Chondrocyte (in vitro differentiated cells): Measurements from ENCODE around the gene NSRP1. TPM values are rescaled to one million over a fixed set of nuclear protein-coding genes. Genes with fewer than 3 reads are reported as not detected.
"Not testable (repeated sequence)": the region's sequence is repeated elsewhere in the genome, so short reads cannot be mapped to it uniquely, and the experiment has no call there.

ENCODE experiments used
- DNase-seq: peaks from one replicate; pipeline ENCODE4 v3.0.0; 2021; ENCODE audit warnings: mixed read lengths, low spot score
- H3K27ac Mint-ChIP-seq: one replicate; pipeline ENCODE4 v1.8.0; 2021; ENCODE audit warnings: mild to moderate bottlenecking, moderate library complexity, mixed read lengths; ENCODE audit not compliant: unreplicated experiment
- H3K27me3 Mint-ChIP-seq: 2 replicates; pipeline ENCODE4 v1.8.0; 2021; ENCODE audit warnings: low read depth, mixed read lengths
- H3K36me3 Mint-ChIP-seq: 2 replicates; pipeline ENCODE4 v1.8.0; 2021; ENCODE audit warnings: low read depth, mixed read lengths
- H3K4me1 Mint-ChIP-seq: 2 replicates; pipeline ENCODE4 v1.8.0; 2021; ENCODE audit warnings: low read depth, mild to moderate bottlenecking, mixed read lengths
- H3K4me3 Mint-ChIP-seq: one replicate; pipeline ENCODE4 v1.8.0; 2021; ENCODE audit warnings: mild to moderate bottlenecking, moderate library complexity, mixed read lengths; ENCODE audit not compliant: unreplicated experiment
- H3K9me3 Mint-ChIP-seq: 2 replicates; pipeline ENCODE4 v1.8.0; 2021; ENCODE audit warnings: low read depth, mixed read lengths
- CTCF ChIP-seq: fragments of 200-600 bp; sonication (generic); IDR thresholded peaks from 2 replicates; pipeline ENCODE4 v1.5.0; 2021; ENCODE audit warnings: antibody characterized with exemption, mild to moderate bottlenecking, moderate library complexity
- total RNA-seq: library from RNA; stranded (reverse); gene quantifications from 3 replicates; pipeline ENCODE4 v1.2.1, GENCODE V29; 2021

NSRP1 gene
- total RNA-seq, 1 donor from 2014 or later = 19.2 TPM

DNA sequence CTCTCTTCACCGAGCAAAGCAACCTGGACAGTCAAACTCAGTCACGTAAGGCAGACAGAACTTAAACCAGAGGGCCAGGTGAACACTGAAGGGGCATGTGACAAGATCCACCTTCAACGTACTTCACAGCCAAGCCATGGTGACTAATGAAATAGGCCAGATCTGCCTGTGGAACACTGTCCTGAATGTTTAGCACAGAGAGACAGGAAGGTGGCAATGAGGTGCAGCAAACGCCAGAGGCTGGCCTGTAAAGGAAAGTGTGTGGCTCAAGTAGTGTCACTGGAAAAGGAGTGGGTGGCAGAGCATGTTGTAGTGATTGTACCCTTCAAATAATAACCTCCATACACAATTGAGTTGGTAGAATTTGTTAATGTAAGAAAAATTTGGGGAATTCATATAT lies 80.8 kb downstream of the NSRP1 start:
- H3K36me3 Mint-ChIP-seq = no peaks in the 10 kb centered on the region
- no peak for TF ChIP-seq CTCF
- DNase-seq = no peak
- H3K27me3 Mint-ChIP-seq = no peaks in the 10 kb centered on the region
- H3K27ac Mint-ChIP-seq = no peak overlapping the region
- H3K4me3 Mint-ChIP-seq = no peak overlapping the region
- H3K9me3 Mint-ChIP-seq = no peaks in the 10 kb centered on the region
- H3K4me1 Mint-ChIP-seq = peaks cover 3% of the 10 kb centered on the region

GRCh38 chr17:30199600-30199999 lies 83.0 kb downstream of the NSRP1 start:
- Mint-ChIP-seq H3K4me3 (no peak overlapping the region), H3K36me3 (no peaks in the 10 kb centered on the region), H3K9me3 (no peaks in the 10 kb centered on the region), H3K27me3 (no peaks in the 10 kb centered on the region), H3K27ac (no peak overlapping the region), H3K4me1 (peaks cover 3% of the 10 kb centered on the region)
- TF ChIP-seq CTCF = no peak
- no peak for DNase-seq

- H3K4me1 Mint-ChIP-seq = peaks cover 3% of the 10 kb centered on the region
- no peak for TF ChIP-seq CTCF
- no peak overlapping the region for H3K27ac Mint-ChIP-seq
- no peak overlapping the region for H3K4me3 Mint-ChIP-seq
- no peaks in the 10 kb centered on the region for H3K9me3 Mint-ChIP-seq
- DNase-seq = no peak
- no peaks in the 10 kb centered on the region for H3K36me3 Mint-ChIP-seq
- H3K27me3 Mint-ChIP-seq = no peaks in the 10 kb centered on the region
Measured at GRCh38 chr17:30200106-30200505, 83.5 kb downstream of the NSRP1 start.

DNA sequence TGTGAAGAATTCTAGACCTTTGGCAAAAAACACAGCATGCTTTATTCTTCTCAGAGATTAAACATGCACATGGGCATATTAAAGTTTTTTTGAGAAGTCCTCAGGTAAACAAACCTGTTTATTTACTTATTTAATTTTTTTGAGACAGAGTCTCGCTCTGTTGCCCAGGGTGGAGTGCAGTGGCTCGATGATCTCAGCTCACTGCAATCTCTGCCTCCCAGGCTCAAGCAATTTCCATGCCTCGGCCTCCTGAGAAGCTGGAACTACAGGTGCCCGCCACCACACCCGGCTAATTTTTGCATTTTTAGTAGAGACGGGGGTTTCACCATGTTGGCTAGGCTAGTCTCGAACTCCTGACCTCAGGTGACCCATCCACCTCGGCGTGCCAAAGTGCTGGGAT lies 84.0 kb downstream of the NSRP1 start:
- not testable (repeated sequence) for H3K9me3 Mint-ChIP-seq, H3K27me3 Mint-ChIP-seq, DNase-seq, H3K4me3 Mint-ChIP-seq, H3K36me3 Mint-ChIP-seq, H3K27ac Mint-ChIP-seq, H3K4me1 Mint-ChIP-seq

GRCh38 chr17:30203471-30203981 lies 86.9 kb downstream of the NSRP1 start:
- no peak for DNase-seq
- Mint-ChIP-seq H3K4me3 (no peak overlapping the region), H3K27ac (no peak overlapping the region), H3K36me3 (no peaks in the 10 kb centered on the region), H3K27me3 (no peaks in the 10 kb centered on the region), H3K9me3 (no peaks in the 10 kb centered on the region), H3K4me1 (no peaks in the 10 kb centered on the region)
- no peak for TF ChIP-seq CTCF

GRCh38 chr17:30207655-30208054 lies 91.0 kb downstream of the NSRP1 start:
- no peak for DNase-seq
- H3K4me3 Mint-ChIP-seq = no peak overlapping the region
- no peak for TF ChIP-seq CTCF
- H3K27me3 Mint-ChIP-seq = peaks cover 1% of the 10 kb centered on the region
- H3K9me3 Mint-ChIP-seq = no peaks in the 10 kb centered on the region
- no peaks in the 10 kb centered on the region for H3K36me3 Mint-ChIP-seq
- H3K27ac Mint-ChIP-seq = no peak overlapping the region
- H3K4me1 Mint-ChIP-seq = no peaks in the 10 kb centered on the region
